WERI-Rb-1 (cell line): Measurements from ENCODE around the gene ADAMTS12.

Experiments used
- DNase-seq: peaks from one replicate; pipeline ENCODE4 v3.0.0-alpha.2; 2020
- H3K27ac ChIP-seq: fragments of 250-450 bp; sonication (Bioruptor Pico); 2 replicates; pipeline ENCODE4 v1.5.1; 2020; ENCODE audit warnings: mild to moderate bottlenecking, moderate library complexity
- H3K27me3 ChIP-seq: fragments of 250-450 bp; sonication (Bioruptor Pico); 2 replicates; pipeline ENCODE4 v1.5.1; 2021; ENCODE audit warnings: mild to moderate bottlenecking, low read depth, moderate library complexity; ENCODE audit not compliant: insufficient read depth, severe bottlenecking
- H3K36me3 ChIP-seq: fragments of 250-450 bp; sonication (Bioruptor Pico); 2 replicates; pipeline ENCODE4 v1.5.1; 2020; ENCODE audit warnings: mild to moderate bottlenecking, moderate library complexity
- H3K4me3 ChIP-seq: 2 replicates; pipeline ENCODE4 v1.5.1; 2011; ENCODE audit warnings: low read depth, mild to moderate bottlenecking, control low read depth, low read length
- H3K9me3 ChIP-seq: fragments of 250-450 bp; sonication (Bioruptor Pico); 2 replicates; pipeline ENCODE4 v1.5.1; 2021; ENCODE audit warnings: mild to moderate bottlenecking, moderate library complexity; ENCODE audit not compliant: severe bottlenecking
- TF ChIP-seq, protein P1 (sequence below): IDR thresholded peaks from 2 replicates; pipeline ENCODE4 v1.5.1; 2011; ENCODE audit warnings: low read depth, mild to moderate bottlenecking, control low read depth, inconsistent platforms, low read length

Gene ADAMTS12

DNA sequence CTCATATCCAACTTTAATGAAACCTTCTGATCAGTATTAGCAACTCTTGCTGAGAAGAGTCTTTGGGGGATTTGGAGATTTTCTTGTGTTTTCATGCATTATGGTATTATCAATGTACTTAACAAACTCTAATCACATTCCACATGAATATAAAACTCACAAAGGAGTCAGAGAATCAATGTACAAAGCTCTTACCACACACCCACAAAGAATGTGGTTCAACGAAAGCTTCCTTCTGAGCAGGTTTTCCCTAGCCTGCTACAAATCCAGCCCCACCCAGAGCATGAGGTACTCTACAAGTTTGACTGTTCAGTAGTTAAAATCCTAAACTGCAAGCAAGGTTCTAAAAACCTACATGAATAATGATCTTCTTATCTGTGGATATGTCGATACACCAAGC lies 240.9 kb downstream of the ADAMTS12 start:
- H3K27me3 ChIP-seq, result peaks cover 65% of the 10 kb centered on the region
- no peaks in the 10 kb centered on the region for H3K9me3 ChIP-seq
- TF ChIP-seq, protein P1, sequence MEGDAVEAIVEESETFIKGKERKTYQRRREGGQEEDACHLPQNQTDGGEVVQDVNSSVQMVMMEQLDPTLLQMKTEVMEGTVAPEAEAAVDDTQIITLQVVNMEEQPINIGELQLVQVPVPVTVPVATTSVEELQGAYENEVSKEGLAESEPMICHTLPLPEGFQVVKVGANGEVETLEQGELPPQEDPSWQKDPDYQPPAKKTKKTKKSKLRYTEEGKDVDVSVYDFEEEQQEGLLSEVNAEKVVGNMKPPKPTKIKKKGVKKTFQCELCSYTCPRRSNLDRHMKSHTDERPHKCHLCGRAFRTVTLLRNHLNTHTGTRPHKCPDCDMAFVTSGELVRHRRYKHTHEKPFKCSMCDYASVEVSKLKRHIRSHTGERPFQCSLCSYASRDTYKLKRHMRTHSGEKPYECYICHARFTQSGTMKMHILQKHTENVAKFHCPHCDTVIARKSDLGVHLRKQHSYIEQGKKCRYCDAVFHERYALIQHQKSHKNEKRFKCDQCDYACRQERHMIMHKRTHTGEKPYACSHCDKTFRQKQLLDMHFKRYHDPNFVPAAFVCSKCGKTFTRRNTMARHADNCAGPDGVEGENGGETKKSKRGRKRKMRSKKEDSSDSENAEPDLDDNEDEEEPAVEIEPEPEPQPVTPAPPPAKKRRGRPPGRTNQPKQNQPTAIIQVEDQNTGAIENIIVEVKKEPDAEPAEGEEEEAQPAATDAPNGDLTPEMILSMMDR, result no peak
- no peaks in the 10 kb centered on the region for H3K36me3 ChIP-seq
- H3K4me3 ChIP-seq, result no peak overlapping the region
- no peak for DNase-seq
- H3K27ac ChIP-seq, result no peak overlapping the region

GRCh38 chr5:33649549-33650482 lies 242.0 kb downstream of the ADAMTS12 start:
- H3K27ac ChIP-seq, result no peak overlapping the region
- no peak for DNase-seq
- H3K4me3 ChIP-seq, result no peak overlapping the region
- no peaks in the 10 kb centered on the region for H3K9me3 ChIP-seq
- TF ChIP-seq, protein P1, result no peak
- no peaks in the 10 kb centered on the region for H3K36me3 ChIP-seq
- H3K27me3 ChIP-seq, result peaks cover 68% of the 10 kb centered on the region

GRCh38 chr5:33641744-33642505 lies 249.9 kb downstream of the ADAMTS12 start:
- Histone ChIP-seq H3K27me3 (peaks cover 58% of the 10 kb centered on the region), H3K4me3 (no peak overlapping the region), H3K27ac (no peak overlapping the region), H3K36me3 (no peaks in the 10 kb centered on the region), H3K9me3 (peaks cover 7% of the 10 kb centered on the region)
- no peak for DNase-seq
- TF ChIP-seq, protein P1, result no peak

GRCh38 chr5:33639474-33639873 lies 252.3 kb downstream of the ADAMTS12 start:
- Histone ChIP-seq H3K9me3 (peaks cover 7% of the 10 kb centered on the region), H3K27ac (no peak overlapping the region), H3K36me3 (no peaks in the 10 kb centered on the region), H3K27me3 (peaks cover 63% of the 10 kb centered on the region), H3K4me3 (no peak overlapping the region)
- no peak for DNase-seq
- TF ChIP-seq, protein P1, result no peak

DNA sequence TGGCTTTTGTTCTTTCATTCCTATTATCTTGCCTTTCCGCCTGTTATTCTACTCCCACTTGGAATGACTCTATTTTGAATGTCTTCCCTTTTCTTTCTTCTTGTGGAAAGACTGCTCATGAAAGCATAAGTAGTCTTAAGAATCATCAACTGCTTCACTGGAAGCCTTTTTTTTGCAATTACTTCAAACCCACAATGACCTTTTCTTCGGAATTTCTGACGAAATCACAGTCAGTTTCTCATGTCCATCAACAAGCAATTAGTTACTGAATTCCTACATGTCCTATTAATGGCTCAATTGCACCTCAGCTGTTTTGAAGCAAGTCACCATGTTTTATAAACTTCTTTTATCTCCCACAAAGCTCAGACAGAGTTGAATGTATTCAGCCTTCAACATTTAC lies 254.8 kb downstream of the ADAMTS12 start:
- Histone ChIP-seq H3K36me3 (no peaks in the 10 kb centered on the region), H3K27ac (no peak overlapping the region), H3K9me3 (no peaks in the 10 kb centered on the region), H3K27me3 (peaks cover 59% of the 10 kb centered on the region), H3K4me3 (no peak overlapping the region)
- no peak for DNase-seq
- TF ChIP-seq, protein P1, result no peak
